K562 (cell line): ENCODE measurements around the gene CARF. TPM values are rescaled to one million over a fixed set of nuclear protein-coding genes. Genes with fewer than 3 reads are reported as not detected.

Experiments
- FOXM1 ChIP-seq, 2 experiments: fragments of 450-650 bp in 1 of 2; sonication (generic) in 1 of 2; formaldehyde crosslinking in 1 of 2; IDR thresholded peaks; 2 replicates each; pipeline versions ENCODE4 v1.6.1 to v1.9.0; 2017 to 2022; ENCODE audit warnings: low read depth in 2 of 2, mild to moderate bottlenecking in 2 of 2, missing genetic modification reagents in 1 of 2, moderate library complexity in 1 of 2
- L3MBTL2 ChIP-seq: fragments of 450-650 bp; IDR thresholded peaks from 2 replicates; pipeline ENCODE4 v1.6.1; 2016; ENCODE audit warnings: mild to moderate bottlenecking, moderate library complexity
- RAD51 ChIP-seq: fragments of 450-650 bp; IDR thresholded peaks from 2 replicates; pipeline ENCODE4 v1.7.1; 2016; ENCODE audit warnings: low read depth, mild to moderate bottlenecking, borderline replicate concordance
- SAFB ChIP-seq: fragments of 200-400 bp; formaldehyde crosslinking; IDR thresholded peaks from 2 replicates; pipeline ENCODE4 v1.6.1; 2017; ENCODE audit warnings: low read depth, low read length, borderline replicate concordance
- U2AF1 ChIP-seq: fragments of 200-400 bp; formaldehyde crosslinking; optimal IDR thresholded peaks from 2 replicates; pipeline ENCODE3; 2017; ENCODE audit warnings: mild to moderate bottlenecking, low read depth, low read length, moderate library complexity
- polyA plus RNA-seq, 8 experiments: library from polyadenylated mRNA; depleted of rRNA in 4 of 8; stranded (reverse) in 5 of 8; unstranded in 3 of 8; fragments of >200 nt; fragmentation: Nextera tagmentation in 2 of 8; fragmentation: Illumina TruSeq in 1 of 8; extraction: Ambion mirVana in 2 of 8; extraction: Trizol in 1 of 8; gene quantifications; 2 replicates each; pipeline versions ENCODE4 v1.2.1 to v1.2.3, GENCODE V29; 2011 to 2014; ENCODE audit warnings: inconsistent platforms in 1 of 8, missing spikeins in 1 of 8
- total RNA-seq, 7 experiments: library from RNA; depleted of rRNA in 6 of 7; stranded (reverse); fragments of >200 nt in 6 of 7; fragmentation: Illumina TruSeq in 2 of 7; extraction: Trizol in 2 of 7; gene quantifications; 2 replicates each; pipeline versions ENCODE4 v1.2.1 to v1.2.3, GENCODE V29; 2011 to 2021; ENCODE audit warnings: low replicate concordance in 1 of 7
- TF ChIP-seq, protein P1 (sequence below), 2 experiments: fragments of 450-650 bp; formaldehyde crosslinking in 1 of 2; IDR thresholded peaks; 2 replicates each; pipeline versions ENCODE4 v1.4.0 to v1.6.1; 2014 to 2020; ENCODE audit warnings: mild to moderate bottlenecking in 2 of 2, borderline replicate concordance in 1 of 2, low read depth in 1 of 2

Gene CARF
- total and polyA plus RNA-seq, 9 of the 15 experiments (the other 6 are each of a cell fraction or from before 2014, with no cell fraction given): 0.31 to 4.2 (median 1.2) TPM

GRCh38 chr2:202871300-202872141 lies 40.6 kb upstream of the CARF start, which contains the start of gene ICA1L (continued):
- TF ChIP-seq, protein P1, sequence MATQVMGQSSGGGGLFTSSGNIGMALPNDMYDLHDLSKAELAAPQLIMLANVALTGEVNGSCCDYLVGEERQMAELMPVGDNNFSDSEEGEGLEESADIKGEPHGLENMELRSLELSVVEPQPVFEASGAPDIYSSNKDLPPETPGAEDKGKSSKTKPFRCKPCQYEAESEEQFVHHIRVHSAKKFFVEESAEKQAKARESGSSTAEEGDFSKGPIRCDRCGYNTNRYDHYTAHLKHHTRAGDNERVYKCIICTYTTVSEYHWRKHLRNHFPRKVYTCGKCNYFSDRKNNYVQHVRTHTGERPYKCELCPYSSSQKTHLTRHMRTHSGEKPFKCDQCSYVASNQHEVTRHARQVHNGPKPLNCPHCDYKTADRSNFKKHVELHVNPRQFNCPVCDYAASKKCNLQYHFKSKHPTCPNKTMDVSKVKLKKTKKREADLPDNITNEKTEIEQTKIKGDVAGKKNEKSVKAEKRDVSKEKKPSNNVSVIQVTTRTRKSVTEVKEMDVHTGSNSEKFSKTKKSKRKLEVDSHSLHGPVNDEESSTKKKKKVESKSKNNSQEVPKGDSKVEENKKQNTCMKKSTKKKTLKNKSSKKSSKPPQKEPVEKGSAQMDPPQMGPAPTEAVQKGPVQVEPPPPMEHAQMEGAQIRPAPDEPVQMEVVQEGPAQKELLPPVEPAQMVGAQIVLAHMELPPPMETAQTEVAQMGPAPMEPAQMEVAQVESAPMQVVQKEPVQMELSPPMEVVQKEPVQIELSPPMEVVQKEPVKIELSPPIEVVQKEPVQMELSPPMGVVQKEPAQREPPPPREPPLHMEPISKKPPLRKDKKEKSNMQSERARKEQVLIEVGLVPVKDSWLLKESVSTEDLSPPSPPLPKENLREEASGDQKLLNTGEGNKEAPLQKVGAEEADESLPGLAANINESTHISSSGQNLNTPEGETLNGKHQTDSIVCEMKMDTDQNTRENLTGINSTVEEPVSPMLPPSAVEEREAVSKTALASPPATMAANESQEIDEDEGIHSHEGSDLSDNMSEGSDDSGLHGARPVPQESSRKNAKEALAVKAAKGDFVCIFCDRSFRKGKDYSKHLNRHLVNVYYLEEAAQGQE (IDR thresholded peaks at IDR 0.05; ENCODE audit: borderline replicate concordance): no peak
- TF ChIP-seq, protein P1 (CRISPR knock-in tag; IDR thresholded peaks at IDR 0.05; ENCODE audit: low read depth): 0 out of 2 replicates have a peak, but pooled peaks have one; percentile 40
- TF ChIP-seq RAD51 (no peak), L3MBTL2 (peak; percentile 57; the same call in 1 of the 2 replicates), FOXM1 (IDR thresholded peaks at IDR 0.05; ENCODE audit: low read depth) (peak; percentile 20; the same call in 1 of the 2 replicates), FOXM1 (CRISPR knock-in tag; IDR thresholded peaks at IDR 0.05; ENCODE audit: low read depth) (no peak), SAFB (0 out of 2 replicates have a peak, but pooled peaks have one; percentile 34), U2AF1 (peak; percentile 54)
